Left renal pelvis (tissue), 4 donors: ENCODE data around the gene RALGPS2. TPM values are rescaled to one million over a fixed set of nuclear protein-coding genes. Genes with fewer than 3 reads are reported as not detected.

Experiments
- DNase-seq, 4 donors: peaks; one replicate each; pipeline ENCODE4 v3.0.0-alpha.2; 2013; ENCODE audit warnings: low read depth in 4 of 4, low spot score in 3 of 4
- polyA plus RNA-seq, 4 donors: library from polyadenylated mRNA; unstranded; fragments of 120-200 nt; gene quantifications; one replicate each; pipeline ENCODE4 v1.2.1, GENCODE V29; 2013; ENCODE audit not compliant: insufficient read length in 4 of 4

The RALGPS2 gene
- polyA plus RNA-seq, 4 donors, result 18.7 to 39.0 (median 32.7) TPM

- DNase-seq, result no peak
Observed at GRCh38 chr1:178959543-178960460, 234.8 kb downstream of the RALGPS2 start.

DNA sequence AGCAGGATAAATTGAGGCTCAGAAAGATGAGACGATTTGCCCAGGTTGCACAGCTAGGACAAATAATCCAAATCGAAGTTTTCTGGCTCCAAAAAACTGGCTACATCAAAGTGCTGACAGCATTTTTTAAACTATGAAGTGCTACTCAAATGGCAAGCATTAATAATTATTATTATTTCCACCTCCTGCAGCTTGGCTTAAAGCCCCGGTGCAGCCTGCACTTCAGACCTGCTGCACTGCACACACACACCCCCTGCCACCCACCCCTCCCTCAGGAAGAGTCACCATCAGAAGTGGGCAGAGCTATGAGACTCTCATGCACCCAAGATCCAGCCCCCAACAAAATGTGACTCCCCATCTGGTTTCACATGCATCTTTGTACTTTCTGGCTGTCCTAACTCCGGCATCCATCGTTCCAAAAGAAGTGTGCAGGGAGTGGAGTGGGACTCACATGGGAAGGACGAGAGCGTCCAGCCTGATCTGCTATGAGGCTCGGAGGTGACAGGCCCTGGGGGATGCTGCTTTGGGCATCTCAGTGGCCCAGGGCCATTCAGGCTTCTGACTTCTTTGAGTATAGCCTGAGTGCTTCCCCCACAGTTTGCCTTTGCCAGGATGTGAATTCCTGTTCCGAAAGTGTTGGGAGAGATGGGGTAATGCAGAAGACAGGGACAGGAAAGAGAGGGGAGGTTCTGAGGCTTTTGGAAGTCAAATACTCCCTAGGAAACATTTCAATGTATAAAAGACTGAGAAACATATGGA lies 235.6 kb downstream of the RALGPS2 start:
- DNase-seq, result no peak

DNA sequence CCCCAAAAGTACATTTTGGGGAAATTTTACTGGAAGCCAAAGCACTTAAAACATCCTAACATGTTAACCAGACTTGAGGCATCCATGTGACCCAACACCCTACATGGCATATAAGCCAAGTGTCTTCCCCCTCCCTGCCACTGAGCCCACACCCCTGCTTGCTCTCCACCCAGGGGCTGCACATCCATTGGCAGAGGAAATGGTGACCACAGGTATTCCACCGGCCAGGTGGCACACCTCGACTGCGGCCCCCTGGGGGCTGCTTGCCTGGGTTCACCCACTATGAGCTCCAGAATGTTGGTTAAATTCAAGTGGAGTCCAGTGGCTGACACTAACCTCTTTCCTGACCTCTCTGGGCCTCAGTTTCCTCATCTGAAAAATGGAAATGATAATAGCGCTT lies 236.3 kb downstream of the RALGPS2 start:
- DNase-seq, result no peak

DNA sequence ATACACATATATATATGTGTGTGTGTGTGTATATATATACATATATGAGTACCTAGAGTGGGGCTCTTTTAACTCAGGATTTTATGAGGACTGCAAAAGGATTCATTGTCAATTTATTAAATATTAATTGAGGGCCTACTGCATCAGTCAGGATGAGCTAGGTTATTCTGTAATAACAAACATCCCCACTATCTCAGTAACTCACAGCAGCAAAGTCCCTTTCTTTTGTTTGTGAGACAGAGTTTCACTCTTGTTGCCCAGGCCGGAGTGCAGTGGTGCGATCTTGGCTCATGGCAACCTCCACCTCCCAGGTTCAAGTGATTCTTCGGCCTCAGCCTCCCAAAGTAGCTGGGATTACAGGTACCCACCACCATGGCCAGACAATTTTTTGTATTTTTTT lies 236.8 kb downstream of the RALGPS2 start:
- DNase-seq, result no peak

GRCh38 chr1:178962853-178963711 lies 238.0 kb downstream of the RALGPS2 start:
- DNase-seq, result no peak

DNA sequence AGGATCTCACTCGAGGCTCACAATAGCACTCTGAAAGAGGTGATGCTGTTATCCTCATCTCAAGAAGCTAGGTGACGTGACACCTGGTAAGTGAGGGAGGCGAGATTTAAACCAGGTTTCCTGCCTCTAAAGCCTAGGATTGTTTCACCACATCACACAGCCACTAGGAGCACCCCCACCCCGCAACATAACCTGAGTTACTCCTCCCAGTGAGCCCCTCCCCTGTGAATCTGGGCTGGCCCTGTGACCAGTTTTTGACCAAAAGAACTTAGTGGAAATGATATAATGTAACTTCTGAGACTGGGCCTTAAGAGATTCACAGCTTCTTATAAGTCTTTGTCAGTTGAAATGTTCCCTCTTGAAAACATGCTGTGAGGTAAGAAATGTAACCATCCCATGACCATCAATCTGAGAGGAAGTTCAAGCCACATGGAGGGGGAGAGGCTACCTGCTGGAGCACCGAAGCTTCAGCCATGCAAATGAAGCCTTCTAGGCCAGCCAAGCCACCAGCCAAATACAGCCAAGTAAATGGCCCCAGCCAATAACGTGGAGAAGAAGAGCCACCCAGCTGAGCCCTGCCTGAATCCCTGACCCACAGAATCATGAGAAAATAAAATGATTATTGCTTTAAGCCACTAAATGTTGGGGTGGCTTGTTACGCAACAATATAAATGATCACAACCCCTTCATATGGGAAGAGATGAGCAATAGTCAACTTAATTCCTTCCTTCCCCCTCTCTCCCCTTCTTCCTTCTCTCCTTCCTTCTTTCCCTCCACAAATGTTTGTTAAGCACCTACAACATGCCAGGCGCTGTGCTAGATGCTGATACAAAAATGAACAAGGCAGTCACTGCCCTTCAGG lies 239.7 kb downstream of the RALGPS2 start:
- DNase-seq, result no peak

GRCh38 chr1:178966312-178966711 lies 241.3 kb downstream of the RALGPS2 start:
- no peak for DNase-seq

GRCh38 chr1:178969226-178969987 lies 244.4 kb downstream of the RALGPS2 start:
- DNase-seq, result no peak

DNA sequence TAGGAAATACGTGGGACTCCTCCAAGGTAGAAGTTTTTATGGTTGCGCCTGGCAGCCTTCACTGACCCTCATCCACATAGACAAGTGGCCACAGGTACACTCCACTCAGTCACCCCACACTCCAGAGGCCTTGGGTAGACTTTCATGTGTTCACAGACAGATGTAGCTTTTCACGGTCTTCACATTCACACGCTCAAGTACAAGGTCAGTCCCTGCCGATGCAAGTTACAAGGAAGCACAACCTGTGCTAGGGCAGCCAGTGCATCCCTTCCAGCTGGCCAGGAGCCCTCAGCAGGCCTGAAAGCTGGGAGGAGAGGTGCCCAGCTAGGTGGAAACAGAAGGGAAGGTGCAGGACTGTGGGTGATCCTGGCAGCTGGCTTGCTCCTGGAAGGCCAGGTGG lies 245.1 kb downstream of the RALGPS2 start:
- DNase-seq, result no peak

Other genes with a start within 250 kb of the RALGPS2 start
- gene CLEC20A, start 228.3 kb upstream of the RALGPS2 start, polyA plus RNA-seq, result under 1 TPM; 0.26 to 0.56 (median 0.33) TPM
- gene TEX35, start 212.1 kb upstream of the RALGPS2 start, polyA plus RNA-seq, result under 1 TPM in 1 of 4 donors, not detected in 3; 0.23 TPM
- gene ANGPTL1, start 145.8 kb downstream of the RALGPS2 start, polyA plus RNA-seq, result 10 to 100 TPM in 2 of 4 donors, 1 to 10 TPM in 2; 3.1 to 56.5 (median 11.4) TPM